HepG2 (cell line): ENCODE data around the gene UBTD1.

ENCODE experiments used
- CHD2 ChIP-seq: IDR thresholded peaks from 2 replicates; pipeline ENCODE4 v1.6.1; 2011; ENCODE audit warnings: low read depth, low read length, improper control_type of control experiment
- ETV6 ChIP-seq: sonication (generic); formaldehyde crosslinking; conservative IDR thresholded peaks from 2 replicates; pipeline ENCODE4 v1.4.0; 2020; ENCODE audit warnings: missing genetic modification reagents
- FOSL1 ChIP-seq: sonication (generic); formaldehyde crosslinking; IDR thresholded peaks from 2 replicates; pipeline ENCODE4 v1.9.0; 2021; ENCODE audit warnings: missing genetic modification reagents, borderline replicate concordance
- GABPA ChIP-seq, 2 experiments: IDR thresholded peaks; 2 replicates each; pipeline ENCODE4 v1.6.1; 2011 to 2016; ENCODE audit warnings: low read depth in 2 of 2, low read length in 1 of 2, missing biosample characterization in 1 of 2, missing genetic modification characterization in 1 of 2
- ZFP36 ChIP-seq: fragments of 150-350 bp; IDR thresholded peaks from 2 replicates; pipeline ENCODE4 v1.6.1; 2018; ENCODE audit warnings: borderline replicate concordance, low read length, low read depth; ENCODE audit not compliant: partially characterized antibody
- ZNF121 ChIP-seq: sonication (generic); formaldehyde crosslinking; IDR thresholded peaks from 2 replicates; pipeline ENCODE4 v1.5.0; 2020; ENCODE audit warnings: mild to moderate bottlenecking, missing genetic modification reagents
- ZNF136 ChIP-seq: sonication (generic); formaldehyde crosslinking; IDR thresholded peaks from 2 replicates; pipeline ENCODE4 v1.8.1; 2022; ENCODE audit warnings: low read depth, mild to moderate bottlenecking, moderate library complexity, missing genetic modification reagents
- TF ChIP-seq, protein P1 (sequence below): sonication (generic); formaldehyde crosslinking; IDR thresholded peaks from 2 replicates; pipeline ENCODE4 v1.5.0; 2020; ENCODE audit warnings: mild to moderate bottlenecking, missing genetic modification reagents, moderate library complexity
- TF ChIP-seq, protein P2 (sequence below), 2 experiments: sonication (generic) in 1 of 2; formaldehyde crosslinking in 1 of 2; IDR thresholded peaks; 2 replicates each; pipeline versions ENCODE4 v1.5.1 to v1.6.1; 2011 to 2020; ENCODE audit warnings: borderline replicate concordance in 1 of 2, low read depth in 1 of 2, low read length in 1 of 2, mild to moderate bottlenecking in 1 of 2, missing genetic modification reagents in 1 of 2, moderate library complexity in 1 of 2

DNA sequence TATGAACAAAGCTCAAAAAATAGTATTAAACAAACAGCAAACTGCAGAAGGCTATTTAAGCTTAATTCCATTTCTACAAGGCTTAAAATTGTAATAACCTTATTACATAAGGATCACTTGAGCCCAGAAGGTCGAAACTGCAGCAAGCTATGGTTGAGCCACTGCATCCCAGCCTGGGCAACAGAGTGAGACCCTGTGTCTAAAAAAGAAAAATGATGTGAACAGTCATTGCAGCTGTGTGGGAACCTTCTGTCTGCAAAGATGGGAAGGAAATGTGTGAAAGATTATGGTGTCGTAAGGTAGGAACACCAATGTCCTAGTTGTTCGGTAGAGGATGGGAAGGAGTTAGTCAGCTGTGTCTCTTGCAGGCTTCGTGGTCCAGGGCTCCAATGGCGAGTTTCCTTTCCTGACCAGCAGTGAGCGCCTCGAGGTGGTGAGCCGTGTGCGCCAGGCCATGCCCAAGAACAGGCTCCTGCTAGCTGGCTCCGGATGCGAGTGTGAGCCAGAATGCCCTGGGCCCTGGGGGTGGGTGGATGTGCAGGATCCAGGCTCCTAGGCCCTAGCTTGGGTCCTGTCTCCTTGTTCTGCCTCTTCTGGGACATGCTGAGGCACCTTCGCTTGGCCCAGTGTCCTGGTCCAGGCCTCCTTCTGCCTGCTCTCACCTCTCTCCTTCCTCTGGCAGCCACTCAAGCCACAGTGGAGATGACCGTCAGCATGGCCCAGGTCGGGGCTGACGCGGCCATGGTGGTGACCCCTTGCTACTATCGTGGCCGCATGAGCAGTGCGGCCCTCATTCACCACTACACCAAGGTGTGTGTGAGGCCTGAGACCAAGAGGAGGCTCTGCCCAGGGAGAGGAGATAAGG is 99.9 kb downstream of the UBTD1 start:
- no peak for TF ChIP-seq ZNF136 (CRISPR knock-in tag)
- 0 out of 2 replicates have a peak, but pooled peaks have one; percentile 17 for TF ChIP-seq ZNF121
- TF ChIP-seq, protein P1, sequence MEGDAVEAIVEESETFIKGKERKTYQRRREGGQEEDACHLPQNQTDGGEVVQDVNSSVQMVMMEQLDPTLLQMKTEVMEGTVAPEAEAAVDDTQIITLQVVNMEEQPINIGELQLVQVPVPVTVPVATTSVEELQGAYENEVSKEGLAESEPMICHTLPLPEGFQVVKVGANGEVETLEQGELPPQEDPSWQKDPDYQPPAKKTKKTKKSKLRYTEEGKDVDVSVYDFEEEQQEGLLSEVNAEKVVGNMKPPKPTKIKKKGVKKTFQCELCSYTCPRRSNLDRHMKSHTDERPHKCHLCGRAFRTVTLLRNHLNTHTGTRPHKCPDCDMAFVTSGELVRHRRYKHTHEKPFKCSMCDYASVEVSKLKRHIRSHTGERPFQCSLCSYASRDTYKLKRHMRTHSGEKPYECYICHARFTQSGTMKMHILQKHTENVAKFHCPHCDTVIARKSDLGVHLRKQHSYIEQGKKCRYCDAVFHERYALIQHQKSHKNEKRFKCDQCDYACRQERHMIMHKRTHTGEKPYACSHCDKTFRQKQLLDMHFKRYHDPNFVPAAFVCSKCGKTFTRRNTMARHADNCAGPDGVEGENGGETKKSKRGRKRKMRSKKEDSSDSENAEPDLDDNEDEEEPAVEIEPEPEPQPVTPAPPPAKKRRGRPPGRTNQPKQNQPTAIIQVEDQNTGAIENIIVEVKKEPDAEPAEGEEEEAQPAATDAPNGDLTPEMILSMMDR (CRISPR knock-in tag), result no peak
- TF ChIP-seq, protein P2, sequence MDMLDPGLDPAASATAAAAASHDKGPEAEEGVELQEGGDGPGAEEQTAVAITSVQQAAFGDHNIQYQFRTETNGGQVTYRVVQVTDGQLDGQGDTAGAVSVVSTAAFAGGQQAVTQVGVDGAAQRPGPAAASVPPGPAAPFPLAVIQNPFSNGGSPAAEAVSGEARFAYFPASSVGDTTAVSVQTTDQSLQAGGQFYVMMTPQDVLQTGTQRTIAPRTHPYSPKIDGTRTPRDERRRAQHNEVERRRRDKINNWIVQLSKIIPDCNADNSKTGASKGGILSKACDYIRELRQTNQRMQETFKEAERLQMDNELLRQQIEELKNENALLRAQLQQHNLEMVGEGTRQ (IDR thresholded peaks at IDR 0.05; ENCODE audit: low read depth, low read length), result no peak
- TF ChIP-seq, protein P2 (CRISPR knock-in tag; IDR thresholded peaks at IDR 0.05; ENCODE audit: borderline replicate concordance), result no peak
- TF ChIP-seq CHD2, result no peak
- TF ChIP-seq ETV6 (CRISPR knock-in tag), result no peak
- TF ChIP-seq FOSL1 (CRISPR knock-in tag), result no peak
- TF ChIP-seq GABPA (IDR thresholded peaks at IDR 0.05; ENCODE audit: low read depth, low read length), result no peak
- TF ChIP-seq GABPA (CRISPR knock-in tag; IDR thresholded peaks at IDR 0.05; ENCODE audit: low read depth), result no peak
- no peak for TF ChIP-seq ZFP36
